Prostate gland (tissue), 2 donors: Measurements from ENCODE around the gene SOD2.

Source experiments
- POLR2A ChIP-seq: fragments of 450-650 bp; IDR thresholded peaks from one replicate; pipeline ENCODE4 v1.6.1; 2016; ENCODE audit warnings: antibody characterized with exemption, mild to moderate bottlenecking
- POLR2AphosphoS5 ChIP-seq: sonication (generic); formaldehyde crosslinking; IDR thresholded peaks from one replicate; pipeline ENCODE4 v1.6.1; 2017; ENCODE audit warnings: antibody characterized with exemption
- TF ChIP-seq, protein P1 (sequence below), 4 experiments: fragments of 200-600 bp in 2 of 4; fragments of 450-650 bp in 2 of 4; sonication (generic) in 2 of 4; IDR thresholded peaks; 1 replicate in 3 of 4; 2 replicates in 1 of 4; pipeline ENCODE4 v1.5.1; 2016 to 2019; ENCODE audit warnings: antibody characterized with exemption in 4 of 4, mild to moderate bottlenecking in 2 of 4, moderate library complexity in 2 of 4

DNA sequence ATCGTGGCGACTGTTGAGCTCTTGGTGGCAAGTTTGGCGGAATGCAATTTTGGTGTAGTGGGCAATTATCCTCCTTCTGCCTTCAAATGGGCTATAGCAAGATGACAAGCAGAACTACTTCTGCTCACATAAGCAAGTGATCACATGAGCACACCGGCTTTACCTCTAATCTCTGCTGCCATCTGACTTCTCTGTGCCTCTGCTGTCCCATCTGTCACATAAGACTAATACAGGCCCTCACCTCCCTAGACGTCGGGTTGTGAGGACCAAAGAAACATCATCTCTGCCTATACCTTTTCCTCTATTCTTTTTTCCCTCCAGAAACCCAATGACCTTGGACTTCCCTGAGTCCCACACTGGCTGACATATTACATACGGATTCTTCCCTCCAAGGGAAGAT, 20.9 kb upstream of the SOD2 start:
- TF ChIP-seq POLR2A (no peak), POLR2AphosphoS5 (no peak)
- TF ChIP-seq, protein P1, sequence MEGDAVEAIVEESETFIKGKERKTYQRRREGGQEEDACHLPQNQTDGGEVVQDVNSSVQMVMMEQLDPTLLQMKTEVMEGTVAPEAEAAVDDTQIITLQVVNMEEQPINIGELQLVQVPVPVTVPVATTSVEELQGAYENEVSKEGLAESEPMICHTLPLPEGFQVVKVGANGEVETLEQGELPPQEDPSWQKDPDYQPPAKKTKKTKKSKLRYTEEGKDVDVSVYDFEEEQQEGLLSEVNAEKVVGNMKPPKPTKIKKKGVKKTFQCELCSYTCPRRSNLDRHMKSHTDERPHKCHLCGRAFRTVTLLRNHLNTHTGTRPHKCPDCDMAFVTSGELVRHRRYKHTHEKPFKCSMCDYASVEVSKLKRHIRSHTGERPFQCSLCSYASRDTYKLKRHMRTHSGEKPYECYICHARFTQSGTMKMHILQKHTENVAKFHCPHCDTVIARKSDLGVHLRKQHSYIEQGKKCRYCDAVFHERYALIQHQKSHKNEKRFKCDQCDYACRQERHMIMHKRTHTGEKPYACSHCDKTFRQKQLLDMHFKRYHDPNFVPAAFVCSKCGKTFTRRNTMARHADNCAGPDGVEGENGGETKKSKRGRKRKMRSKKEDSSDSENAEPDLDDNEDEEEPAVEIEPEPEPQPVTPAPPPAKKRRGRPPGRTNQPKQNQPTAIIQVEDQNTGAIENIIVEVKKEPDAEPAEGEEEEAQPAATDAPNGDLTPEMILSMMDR (IDR thresholded peaks at IDR 0.05): no peak
